ENCODE data around the gene ATAD5.
"Not testable (repeated sequence)": the region's sequence is repeated elsewhere in the genome, so short reads cannot be mapped to it uniquely, and the experiment has no call there.

Gene ATAD5

DNA sequence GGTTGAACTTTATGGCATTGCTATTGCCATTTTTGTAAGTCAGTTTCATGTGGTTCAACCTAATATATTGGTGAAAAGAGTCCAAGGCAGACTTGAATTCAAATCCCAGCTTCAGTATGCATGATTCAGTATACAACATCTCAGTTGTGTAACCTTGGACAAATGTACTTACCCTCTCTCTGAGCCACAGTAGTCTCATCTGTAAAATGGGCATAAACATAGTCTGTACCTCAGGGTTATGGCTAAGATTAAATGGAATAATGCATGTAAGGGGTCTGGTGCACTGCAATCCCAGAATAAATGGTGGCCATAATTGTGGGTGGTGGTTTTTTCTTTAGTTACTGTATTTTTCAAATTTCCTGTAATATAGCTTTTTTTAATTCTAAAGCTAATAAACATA lies 85.3 kb downstream of the ATAD5 start:
- no peak for DNase-seq

GRCh38 chr17:30920282-30920681 lies 88.5 kb downstream of the ATAD5 start:
- DNase-seq: no peak

DNA sequence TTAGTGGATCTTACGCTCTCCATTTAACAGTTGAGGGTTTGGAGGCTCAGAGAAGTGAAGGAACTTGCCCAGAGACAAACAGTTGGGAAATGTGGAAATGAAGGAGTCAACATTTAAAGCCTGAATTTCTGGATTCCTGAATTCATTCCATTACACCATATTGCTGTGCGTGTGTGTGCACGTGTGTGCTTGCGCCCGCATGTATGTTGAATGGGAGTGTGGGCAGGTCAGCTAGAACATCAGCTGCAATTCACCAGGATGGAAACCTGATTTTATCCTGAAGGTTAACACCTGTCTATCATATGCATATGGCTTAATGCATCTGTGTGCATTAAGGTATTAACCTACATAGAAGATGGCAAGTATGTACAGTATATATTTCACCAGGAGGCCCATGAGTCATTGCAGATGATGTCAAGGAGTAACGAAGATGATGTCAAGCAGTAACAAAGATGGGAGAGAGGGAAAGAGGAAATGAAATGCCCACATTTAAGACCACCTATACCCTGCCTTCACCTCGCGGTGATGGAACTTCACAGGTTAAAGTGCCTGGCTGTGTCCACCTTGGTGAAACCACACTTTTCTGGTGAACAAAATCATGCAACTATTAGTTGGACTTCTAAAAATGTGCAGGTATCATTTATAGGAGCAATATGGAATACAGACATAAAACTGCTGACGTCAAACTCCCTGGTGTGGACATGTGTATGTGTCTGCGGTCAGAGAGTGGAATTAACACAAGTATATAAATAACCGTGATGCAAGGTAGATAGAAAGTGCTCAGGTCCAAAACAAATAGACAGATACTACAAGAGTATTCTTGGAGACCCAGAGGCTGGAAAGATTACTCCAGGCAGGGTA lies 89.1 kb downstream of the ATAD5 start:
- DNase-seq: no peak

- DNase-seq: no peak
Observed at GRCh38 chr17:30921544-30922196, 89.9 kb downstream of the ATAD5 start, which contains the start of gene ADAP2. Gene ADAP2, plus strand, starts transcription at chr17:30921945. Its CDS starts 70 bp downstream, at chr17:30922015.

- no peak for DNase-seq
Observed at GRCh38 chr17:30922235-30923030, 90.7 kb downstream of the ATAD5 start.

GRCh38 chr17:30924341-30924740 lies 92.6 kb downstream of the ATAD5 start:
- DNase-seq: no peak

GRCh38 chr17:30926516-30926915 lies 94.8 kb downstream of the ATAD5 start:
- no peak for DNase-seq

GRCh38 chr17:30927756-30928155 lies 96.0 kb downstream of the ATAD5 start:
- DNase-seq: no peak

- no peak for DNase-seq
Observed at GRCh38 chr17:30928584-30928983, 96.8 kb downstream of the ATAD5 start.

DNA sequence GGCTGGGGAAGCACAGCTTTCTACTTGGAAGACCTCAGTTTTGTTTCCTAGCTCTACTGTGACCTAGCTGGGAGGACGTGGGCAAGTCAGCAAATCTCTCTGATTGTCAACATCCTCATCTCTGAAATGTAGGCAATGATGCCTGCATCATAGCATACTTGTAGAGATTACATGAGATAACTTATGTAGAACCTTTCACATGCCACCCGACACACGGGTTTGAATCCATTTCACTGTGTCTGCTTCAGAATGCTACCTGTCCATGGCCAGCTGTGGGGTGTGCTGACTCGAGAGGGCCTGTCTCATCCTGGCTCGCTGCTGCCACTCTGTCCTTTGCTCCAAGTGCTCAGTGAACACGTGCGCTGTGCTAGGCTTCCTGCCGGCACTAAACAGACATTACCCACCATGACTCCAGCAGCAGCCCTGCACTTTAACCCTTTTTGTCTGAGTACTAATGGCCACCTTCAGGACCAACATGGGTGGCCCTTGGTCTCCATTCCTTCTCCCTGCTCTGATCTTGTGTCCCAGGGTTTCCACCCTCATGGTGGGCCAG lies 97.4 kb downstream of the ATAD5 start:
- DNase-seq: no peak

- DNase-seq: not testable (repeated sequence)
Observed at GRCh38 chr17:30929861-30930260, 98.1 kb downstream of the ATAD5 start.

DNA sequence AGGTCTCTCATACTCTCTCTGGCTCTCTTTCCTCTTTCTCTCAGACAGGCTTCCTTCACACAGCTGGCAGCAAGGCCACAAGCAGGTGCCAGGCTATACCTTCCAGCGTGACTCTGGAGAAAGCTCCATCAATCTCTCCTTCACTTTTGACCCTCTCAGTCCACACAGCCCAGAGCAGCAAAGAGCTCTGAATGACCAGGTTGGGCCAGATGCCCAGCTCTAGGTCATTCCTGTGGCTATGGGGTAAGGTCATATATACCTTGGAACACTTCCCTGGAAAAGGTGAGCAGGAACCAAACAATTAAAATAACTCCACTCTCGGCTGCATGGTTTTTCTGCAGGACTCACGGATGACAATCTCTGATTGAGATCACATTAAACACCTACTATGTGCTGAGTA lies 98.7 kb downstream of the ATAD5 start:
- no peak for DNase-seq

- not testable (repeated sequence) for DNase-seq
Observed at GRCh38 chr17:30931582-30931981, 99.8 kb downstream of the ATAD5 start.

GRCh38 chr17:30933966-30934365 lies 102.2 kb downstream of the ATAD5 start:
- no peak for DNase-seq

DNA sequence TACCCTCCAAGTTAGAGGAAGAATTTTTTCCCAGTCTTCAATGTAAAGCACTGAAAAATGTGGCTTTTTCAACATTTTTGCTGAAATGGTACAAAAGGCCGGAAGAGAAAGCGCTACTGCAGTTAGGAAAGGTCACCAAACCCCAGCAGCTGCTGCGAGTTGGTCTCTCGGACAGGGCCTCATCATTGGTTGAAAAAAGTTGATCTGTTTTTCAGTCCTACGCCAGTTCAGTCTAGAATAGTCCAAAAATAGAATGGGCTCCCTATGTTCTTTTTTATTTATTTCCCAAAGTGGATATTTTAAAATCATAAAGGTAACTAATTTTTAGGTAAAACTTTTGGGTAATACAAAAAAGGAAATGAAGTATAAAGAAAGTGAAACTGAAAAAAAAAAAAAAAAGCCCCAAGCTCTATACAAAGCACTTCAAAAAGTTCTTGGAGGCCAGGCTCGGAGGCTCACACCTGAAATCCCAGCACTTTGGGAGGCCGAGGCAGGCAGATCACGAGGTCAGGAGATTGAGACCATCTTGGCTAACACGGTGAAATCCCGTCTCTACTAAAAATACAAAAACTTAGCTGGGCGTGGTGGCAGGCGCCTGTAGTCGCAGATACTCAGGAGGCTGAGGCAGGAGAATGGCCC lies 107.4 kb downstream of the ATAD5 start:
- no peak for DNase-seq

- no peak for DNase-seq
Observed at GRCh38 chr17:30942308-30943079, 110.7 kb downstream of the ATAD5 start.
